CD4-positive, CD25-positive, alpha-beta regulatory T cell (primary cell): ENCODE measurements around the gene ZNF765. TPM values are rescaled to one million over a fixed set of nuclear protein-coding genes. Genes with fewer than 3 reads are reported as not detected.
"Not testable (repeated sequence)": the region's sequence is repeated elsewhere in the genome, so short reads cannot be mapped to it uniquely, and the experiment has no call there.

Experiments used
- ATAC-seq, 2 donors: fragments of 150-1000 bp; cut with Tn5 transposase; one replicate each; pipeline ENCODE4 v1.10.0; 2021; ENCODE audit warnings: low read depth in 2 of 2, moderate number of reproducible peaks in 2 of 2, moderate library complexity in 1 of 2
- DNase-seq, 3 donors: peaks; one replicate each; pipeline versions ENCODE4 v3.0.0 to v3.0.0-alpha.2; 2012 to 2022; ENCODE audit warnings: mixed read lengths in 1 of 3
- H3K27ac ChIP-seq: one replicate; pipeline ENCODE4 v1.7.0; 2013; ENCODE audit warnings: mild to moderate bottlenecking, low read length; ENCODE audit not compliant: insufficient read depth, poor library complexity, severe bottlenecking
- H3K27me3 ChIP-seq: one replicate; pipeline ENCODE4 v1.7.0; 2013; ENCODE audit warnings: low read length; ENCODE audit not compliant: control insufficient read depth, insufficient read depth
- H3K36me3 ChIP-seq: one replicate; pipeline ENCODE4 v1.7.0; 2013; ENCODE audit warnings: mild to moderate bottlenecking, low read length, moderate library complexity; ENCODE audit not compliant: control insufficient read depth, insufficient read depth
- H3K4me1 ChIP-seq: 2 replicates; pipeline ENCODE4 v1.7.0; 2013; ENCODE audit warnings: mild to moderate bottlenecking, low read length; ENCODE audit not compliant: insufficient read depth, control insufficient read depth, poor library complexity, severe bottlenecking
- H3K4me3 ChIP-seq: one replicate; pipeline ENCODE4 v1.7.0; 2013; ENCODE audit warnings: low read depth, mild to moderate bottlenecking, low read length, moderate library complexity
- H3K9me3 ChIP-seq, 2 experiments: 1 replicate in 1 of 2; 2 replicates in 1 of 2; pipeline ENCODE4 v1.7.0; 2013; ENCODE audit warnings: low read length in 2 of 2, mild to moderate bottlenecking in 1 of 2, moderate library complexity in 1 of 2; ENCODE audit not compliant: control insufficient read depth in 2 of 2
- H3K27ac Mint-ChIP-seq, 3 donors: one replicate each; pipeline ENCODE4 v1.8.0; 2020 to 2022; ENCODE audit warnings: mild to moderate bottlenecking in 3 of 3, mixed read lengths in 3 of 3, moderate library complexity in 2 of 3
- H3K27me3 Mint-ChIP-seq: one replicate; pipeline ENCODE4 v1.8.0; 2022; ENCODE audit warnings: mild to moderate bottlenecking, mixed read lengths
- H3K36me3 Mint-ChIP-seq: one replicate; pipeline ENCODE4 v1.8.0; 2020; ENCODE audit warnings: mixed read lengths
- H3K4me1 Mint-ChIP-seq, 4 donors: one replicate each; pipeline ENCODE4 v1.8.0; 2020 to 2022; ENCODE audit warnings: mixed read lengths in 4 of 4, mild to moderate bottlenecking in 1 of 4
- H3K4me3 Mint-ChIP-seq, 4 donors: one replicate each; pipeline ENCODE4 v1.8.0; 2020 to 2022; ENCODE audit warnings: mild to moderate bottlenecking in 4 of 4, mixed read lengths in 4 of 4, moderate library complexity in 3 of 4
- H3K9me3 Mint-ChIP-seq, 7 donors: one replicate each; pipeline ENCODE4 v1.8.0; 2020 to 2022; ENCODE audit warnings: mixed read lengths in 7 of 7, mild to moderate bottlenecking in 3 of 7, moderate library complexity in 2 of 7
- polyA plus RNA-seq, 4 donors: library from polyadenylated mRNA; unstranded; fragments of 300-500 nt; fragmentation: Illumina TruSeq; gene quantifications; one replicate each; pipeline ENCODE4 v1.2.3, GENCODE V29; 2021
- total RNA-seq: library from RNA; stranded (reverse); gene quantifications from one replicate; pipeline ENCODE4 v1.2.3, GENCODE V29; 2022

The ZNF765 gene
- total and polyA plus RNA-seq, 5 donors from 2014 or later = 5.5 to 11.3 (median 6.1) TPM

DNA sequence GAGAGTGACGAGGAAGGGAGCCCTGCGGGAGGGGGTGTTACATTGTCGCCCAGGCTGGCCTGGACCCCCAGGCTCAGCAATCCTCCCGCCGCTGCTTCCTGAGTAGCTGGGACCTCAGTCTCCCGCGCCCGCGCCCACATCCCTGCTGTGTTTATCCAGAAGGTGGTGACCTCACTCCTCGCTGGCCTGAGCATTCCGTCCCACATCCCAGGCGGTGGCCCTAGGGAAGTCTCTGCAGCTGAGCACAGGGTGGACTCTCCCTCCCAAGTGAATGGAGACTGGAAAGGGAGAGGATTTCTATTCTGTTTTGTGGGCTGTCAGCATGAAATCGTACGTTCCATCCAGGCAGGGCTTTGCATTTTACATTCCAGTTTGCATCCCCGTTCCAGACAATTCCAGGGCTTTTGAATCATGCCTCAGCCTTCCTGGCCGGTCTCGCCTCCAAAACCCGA is 401 bp upstream of the ZNF765 start:
- Mint-ChIP-seq H3K27me3 (no peaks in the 10 kb centered on the region), H3K36me3 (peaks cover 15% of the 10 kb centered on the region), H3K4me1 (peaks cover 15 to 39% (median 25%) of the 10 kb centered on the region in 4 donors), H3K4me3 (peak overlapping the region; percentile 91 to 100 (median 94)), H3K9me3 (peaks cover 0 to 21% (median 3%) of the 10 kb centered on the region in 7 donors), H3K27ac (peak overlapping the region; percentile 87 to 95 (median 89))
- ATAC-seq (no peak), DNase-seq (no peak)
- Histone ChIP-seq H3K36me3 (peaks cover 14% of the 10 kb centered on the region), H3K4me3 (peak overlapping the region; percentile 64), H3K4me1 (peaks cover 20% of the 10 kb centered on the region), H3K27me3 (no peaks in the 10 kb centered on the region), H3K27ac (no peak overlapping the region), H3K9me3 (peaks cover 2 to 21% of the 10 kb centered on the region in 2 experiments)

DNA sequence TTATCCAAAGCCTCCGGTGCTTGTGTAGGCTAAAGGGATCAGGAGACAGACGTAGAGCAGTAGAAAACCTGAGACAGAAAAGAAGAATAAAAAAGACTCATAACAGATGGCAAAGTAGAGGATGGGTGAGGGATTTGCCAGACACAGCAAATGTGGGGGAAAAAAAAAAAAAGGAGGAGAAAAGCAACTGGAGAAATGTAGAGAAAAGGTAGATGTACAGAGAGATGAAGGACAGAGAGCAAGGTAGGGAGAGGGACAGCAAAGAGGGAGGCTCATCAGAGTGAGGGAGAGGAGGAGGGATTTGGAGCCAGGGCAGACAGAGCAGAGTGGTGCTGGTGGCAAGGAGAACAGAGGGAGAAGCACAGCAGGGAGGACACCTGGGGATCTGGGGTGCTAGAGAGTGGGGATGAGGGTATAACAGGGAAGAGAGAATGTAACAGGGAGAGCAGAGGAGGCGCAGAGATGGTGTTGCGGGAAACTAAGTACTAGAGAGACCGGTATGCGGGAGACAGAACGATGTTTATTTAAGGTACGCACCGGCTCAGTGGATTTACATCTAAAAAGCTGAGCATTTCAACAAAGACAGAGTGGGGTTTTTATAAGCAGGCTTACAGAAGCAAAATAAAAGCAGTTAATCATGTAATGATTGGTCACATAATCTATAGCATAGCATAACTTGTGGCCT is 1.0 kb downstream of the ZNF765 start:
- H3K4me1 Mint-ChIP-seq = peaks cover 15 to 42% (median 28%) of the 10 kb centered on the region in 4 donors
- not testable (repeated sequence) for H3K27me3 Mint-ChIP-seq, DNase-seq, H3K27me3 ChIP-seq, ATAC-seq
- Histone ChIP-seq H3K36me3 (peaks cover 28% of the 10 kb centered on the region), H3K4me3 (peak overlapping the region; percentile 85), H3K4me1 (peaks cover 20% of the 10 kb centered on the region), H3K9me3 (peaks cover 9 to 10% of the 10 kb centered on the region in 2 experiments), H3K27ac (peak overlapping the region; percentile 74)
- H3K9me3 Mint-ChIP-seq = peaks cover 0 to 23% (median 5%) of the 10 kb centered on the region in 7 donors
- peak overlapping the region; percentile 91 to 100 (median 94) for H3K4me3 Mint-ChIP-seq
- H3K36me3 Mint-ChIP-seq = peaks cover 27% of the 10 kb centered on the region
- peak overlapping the region; percentile 74 to 89 (median 87) for H3K27ac Mint-ChIP-seq

DNA sequence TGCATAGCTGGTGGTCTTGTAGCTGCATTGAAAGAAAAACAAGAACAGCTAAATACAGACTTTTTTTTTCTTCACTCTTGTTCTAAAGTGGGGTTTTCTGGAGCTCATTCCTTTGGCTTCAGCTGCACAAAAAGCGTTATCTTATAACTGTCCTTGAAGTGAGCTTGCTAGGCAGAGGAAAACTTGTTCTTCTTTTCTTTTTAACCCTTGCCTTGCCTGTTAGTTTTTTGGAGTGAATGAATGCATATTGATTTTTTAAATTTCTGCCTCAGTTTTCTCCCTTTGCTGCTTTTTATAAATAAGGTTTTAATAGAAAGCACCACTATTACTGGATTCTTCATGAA is 1.5 kb downstream of the ZNF765 start:
- Mint-ChIP-seq H3K4me3 (peak overlapping the region; percentile 91 to 100 (median 94)), H3K9me3 (peaks cover 0 to 25% (median 5%) of the 10 kb centered on the region in 7 donors), H3K27me3 (no peaks in the 10 kb centered on the region), H3K27ac (peak overlapping the region in 1 of 3 donors; percentile 87), H3K4me1 (peaks cover 15 to 42% (median 28%) of the 10 kb centered on the region in 4 donors), H3K36me3 (peaks cover 28% of the 10 kb centered on the region)
- H3K4me1 ChIP-seq = peaks cover 20% of the 10 kb centered on the region
- ATAC-seq (no peak), DNase-seq (no peak)
- peak overlapping the region; percentile 85 for H3K4me3 ChIP-seq
- peaks cover 9 to 13% of the 10 kb centered on the region in 2 experiments for H3K9me3 ChIP-seq
- H3K27me3 ChIP-seq = no peaks in the 10 kb centered on the region
- H3K36me3 ChIP-seq = peaks cover 32% of the 10 kb centered on the region
- H3K27ac ChIP-seq = no peak overlapping the region

DNA sequence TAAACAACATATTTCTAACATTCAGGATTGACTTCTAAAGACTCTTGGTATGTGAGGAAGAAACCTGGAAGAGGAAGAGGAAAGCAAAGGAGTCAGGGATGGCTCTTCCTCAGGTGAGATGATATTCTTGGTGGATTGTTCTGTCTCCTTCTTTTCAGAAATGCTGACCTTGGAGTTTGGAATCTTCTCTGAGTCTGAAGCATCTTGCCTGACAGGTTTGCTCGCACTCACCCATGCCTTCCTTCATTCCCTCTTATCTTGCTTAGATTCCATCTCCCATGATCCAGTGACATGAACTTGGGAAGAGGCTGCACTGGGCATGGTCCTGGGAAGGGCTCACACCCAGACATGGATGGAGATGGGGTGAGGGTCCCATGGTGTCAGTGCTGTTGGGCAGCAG is 3.0 kb downstream of the ZNF765 start:
- H3K27me3 ChIP-seq, H3K27me3 Mint-ChIP-seq, ATAC-seq, H3K27ac ChIP-seq, H3K27ac Mint-ChIP-seq, DNase-seq, H3K4me3 ChIP-seq: not testable (repeated sequence)
- peaks cover 44% of the 10 kb centered on the region for H3K36me3 ChIP-seq
- H3K4me3 Mint-ChIP-seq = peak overlapping the region in 3 of 4 donors; percentile 1 to 56 (median 48)
- peaks cover 20% of the 10 kb centered on the region for H3K4me1 ChIP-seq
- H3K9me3 ChIP-seq = peaks cover 13 to 27% of the 10 kb centered on the region in 2 experiments
- H3K9me3 Mint-ChIP-seq = peaks cover 0 to 32% (median 9%) of the 10 kb centered on the region in 7 donors
- H3K4me1 Mint-ChIP-seq = peaks cover 15 to 42% (median 28%) of the 10 kb centered on the region in 4 donors
- peaks cover 40% of the 10 kb centered on the region for H3K36me3 Mint-ChIP-seq

DNA sequence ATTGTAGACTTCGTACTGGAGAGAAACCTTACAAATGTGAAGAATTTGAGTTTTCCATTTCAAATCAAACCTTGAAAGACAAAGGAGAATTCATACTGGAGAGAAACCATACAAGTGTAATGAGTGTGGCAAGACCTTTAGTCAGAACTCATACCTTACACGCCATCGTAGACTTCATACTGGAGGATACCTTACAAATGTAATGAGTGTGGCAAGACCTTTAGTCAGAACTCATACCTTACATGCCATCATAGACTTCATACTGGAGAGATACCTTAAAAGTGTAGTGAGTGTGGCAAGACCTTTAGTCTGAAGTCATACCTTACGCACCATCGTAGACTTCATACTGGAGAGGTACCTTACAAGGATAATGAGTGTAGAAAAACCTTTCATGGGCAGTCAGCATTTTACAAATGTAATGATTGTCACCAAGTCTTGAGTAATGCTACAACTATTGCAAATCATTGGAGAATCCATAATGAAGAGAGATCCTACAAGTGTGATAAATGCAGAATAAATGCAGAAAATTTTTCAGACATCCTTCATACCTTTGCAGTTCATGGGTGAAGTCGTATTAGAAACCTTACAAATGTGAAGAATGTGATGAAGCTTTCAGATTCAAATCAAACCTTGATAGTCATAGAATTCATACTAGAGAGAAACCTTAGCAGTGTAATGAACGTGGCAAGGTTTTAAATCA is 14.7 kb downstream of the ZNF765 start:
- no peaks in the 10 kb centered on the region for H3K4me1 ChIP-seq
- H3K27me3 ChIP-seq = no peaks in the 10 kb centered on the region
- no peak for DNase-seq
- Mint-ChIP-seq H3K4me1 (no peaks in the 10 kb centered on the region), H3K4me3 (no peak overlapping the region), H3K9me3 (peaks cover 0 to 81% (median 36%) of the 10 kb centered on the region in 7 donors), H3K27ac (no peak overlapping the region), H3K36me3 (peaks cover 46% of the 10 kb centered on the region), H3K27me3 (no peaks in the 10 kb centered on the region)
- no peak for ATAC-seq
- peaks cover 70 to 88% of the 10 kb centered on the region in 2 experiments for H3K9me3 ChIP-seq
- peaks cover 38% of the 10 kb centered on the region for H3K36me3 ChIP-seq
- H3K27ac ChIP-seq = no peak overlapping the region
- H3K4me3 ChIP-seq = no peak overlapping the region

DNA sequence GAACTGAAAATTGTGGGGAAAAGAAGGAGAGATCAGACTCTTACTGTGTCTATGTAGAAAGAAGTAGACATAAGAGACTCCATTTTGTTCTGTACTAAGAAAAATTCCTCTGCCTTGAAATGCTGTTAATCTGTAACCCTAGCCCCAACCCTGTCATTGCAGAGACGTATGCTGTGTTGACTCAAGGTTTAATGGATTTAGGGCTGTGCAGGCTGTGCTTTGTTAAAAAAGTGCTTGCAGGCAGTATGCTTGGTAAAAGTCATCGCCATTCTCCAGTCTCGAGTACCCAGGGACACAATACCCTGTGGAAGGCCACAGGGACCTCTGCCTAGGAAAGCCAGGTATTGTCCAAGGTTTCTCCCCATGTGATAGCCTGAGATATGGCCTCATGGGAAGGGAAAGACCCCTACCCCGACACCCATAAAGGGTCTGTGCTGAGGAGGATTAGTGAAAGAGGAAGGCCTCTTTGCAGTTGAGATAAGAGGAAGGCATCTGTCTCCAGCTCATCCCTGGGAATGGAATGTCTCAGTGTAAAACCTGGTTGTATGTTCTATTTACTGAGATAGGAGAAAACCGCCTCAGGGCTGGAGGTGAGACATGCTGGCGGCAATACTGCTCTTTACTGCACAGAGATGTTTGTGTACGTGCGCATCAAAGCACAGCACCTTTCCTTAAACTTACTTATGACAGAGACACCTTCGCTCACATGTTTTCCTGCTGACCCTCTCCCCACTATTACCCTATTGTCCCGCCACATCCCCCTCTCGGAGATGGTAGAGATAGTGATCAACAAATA is 25.8 kb downstream of the ZNF765 start:
- H3K4me3 Mint-ChIP-seq, H3K4me1 Mint-ChIP-seq, ATAC-seq, DNase-seq, H3K4me1 ChIP-seq, H3K4me3 ChIP-seq, H3K27me3 ChIP-seq, H3K27me3 Mint-ChIP-seq, H3K27ac Mint-ChIP-seq, H3K36me3 ChIP-seq, H3K36me3 Mint-ChIP-seq, H3K27ac ChIP-seq: not testable (repeated sequence)
- H3K9me3 ChIP-seq = peaks cover 16 to 27% of the 10 kb centered on the region in 2 experiments
- H3K9me3 Mint-ChIP-seq = peaks cover 0 to 26% (median 11%) of the 10 kb centered on the region in 7 donors

DNA sequence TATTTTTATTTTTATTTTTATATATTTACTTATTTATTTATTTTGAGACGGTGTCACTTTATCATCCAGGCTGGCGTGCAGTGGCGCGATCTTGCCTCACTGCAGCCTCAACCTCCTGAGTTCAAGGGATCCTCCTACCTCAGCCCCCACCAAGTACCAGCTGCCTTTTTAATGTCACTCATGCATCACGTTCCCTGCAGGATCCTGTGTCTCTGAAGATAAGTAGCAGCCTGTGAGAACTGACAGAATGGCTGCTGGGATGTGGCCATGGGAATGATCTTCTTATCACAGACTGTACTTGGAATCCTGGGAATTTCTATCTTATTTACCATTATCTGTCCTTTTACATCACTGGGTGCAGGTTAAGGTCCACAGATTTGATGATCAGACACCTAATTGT is 27.6 kb downstream of the ZNF765 start:
- Histone ChIP-seq H3K36me3 (no peaks in the 10 kb centered on the region), H3K9me3 (peaks cover 4 to 10% of the 10 kb centered on the region in 2 experiments), H3K27me3 (no peaks in the 10 kb centered on the region), H3K4me3 (no peak overlapping the region), H3K27ac (no peak overlapping the region), H3K4me1 (no peaks in the 10 kb centered on the region)
- DNase-seq (no peak), ATAC-seq (no peak)
- Mint-ChIP-seq H3K4me1 (peaks cover 0 to 4% (median 1%) of the 10 kb centered on the region in 4 donors), H3K4me3 (no peak overlapping the region), H3K36me3 (no peaks in the 10 kb centered on the region), H3K27ac (no peak overlapping the region), H3K27me3 (no peaks in the 10 kb centered on the region), H3K9me3 (peaks cover 0 to 18% (median 4%) of the 10 kb centered on the region in 7 donors)
